Fibroblast of lung (primary cell): ENCODE measurements around the gene KCNN3. TPM values are rescaled to one million over a fixed set of nuclear protein-coding genes. Genes with fewer than 3 reads are reported as not detected.
"Not testable (repeated sequence)": the region's sequence is repeated elsewhere in the genome, so short reads cannot be mapped to it uniquely, and the experiment has no call there.

Experiments used
- DNase-seq, 2 donors: peaks; one replicate each; pipeline versions ENCODE4 v3.0.0 to v3.0.0-alpha.2; 2010; ENCODE audit warnings: low read depth in 2 of 2
- H2AFZ ChIP-seq: 2 replicates; pipeline ENCODE4 v1.5.1; 2012; ENCODE audit warnings: low read length, control low read depth, inconsistent platforms
- H3K27ac ChIP-seq: 2 replicates; pipeline ENCODE4 v1.5.1; 2011; ENCODE audit warnings: low read length, control low read depth; ENCODE audit not compliant: insufficient read depth
- H3K27me3 ChIP-seq: 2 replicates; pipeline ENCODE4 v1.5.1; 2011; ENCODE audit warnings: mild to moderate bottlenecking, low read length; ENCODE audit not compliant: control insufficient read depth, insufficient read depth
- H3K36me3 ChIP-seq: 2 replicates; pipeline ENCODE4 v1.5.1; 2011; ENCODE audit warnings: low read length; ENCODE audit not compliant: control insufficient read depth, insufficient read depth
- H3K4me1 ChIP-seq: 2 replicates; pipeline ENCODE4 v1.5.1; 2011; ENCODE audit warnings: low read length; ENCODE audit not compliant: control insufficient read depth, insufficient read depth; ENCODE audit errors: extremely low read depth
- H3K4me2 ChIP-seq: 2 replicates; pipeline ENCODE4 v1.5.1; 2011; ENCODE audit warnings: low read length, control low read depth; ENCODE audit not compliant: insufficient read depth; ENCODE audit errors: extremely low read depth
- H3K4me3 ChIP-seq, 4 experiments: fragments of 200-600 bp in 1 of 4; sonication (generic) in 1 of 4; replicated peaks in 1 of 4; 2 replicates each; pipeline ENCODE4 v1.5.1; 2011 to 2016; ENCODE audit warnings: low read length in 4 of 4, low read depth in 3 of 4, mild to moderate bottlenecking in 3 of 4, control low read depth in 2 of 4, inconsistent platforms in 1 of 4, mixed read lengths in 1 of 4; ENCODE audit not compliant: insufficient read depth in 1 of 4; ENCODE audit errors: control extremely low read depth in 1 of 4
- H3K79me2 ChIP-seq: 2 replicates; pipeline ENCODE4 v1.5.1; 2012; ENCODE audit warnings: mild to moderate bottlenecking, low read length, inconsistent platforms; ENCODE audit not compliant: control insufficient read depth, insufficient read depth
- H3K9ac ChIP-seq: 2 replicates; pipeline ENCODE4 v1.5.1; 2011; ENCODE audit warnings: mild to moderate bottlenecking, low read length, control low read depth; ENCODE audit not compliant: insufficient read depth
- H3K9me3 ChIP-seq: 2 replicates; pipeline ENCODE4 v1.5.1; 2012; ENCODE audit warnings: low read depth, low read length; ENCODE audit not compliant: control insufficient read depth, insufficient read depth
- H4K20me1 ChIP-seq: 2 replicates; pipeline ENCODE4 v1.5.1; 2011; ENCODE audit warnings: low read length; ENCODE audit not compliant: control insufficient read depth, insufficient read depth; ENCODE audit errors: extremely low read depth
- CTCF ChIP-seq, 2 donors: IDR thresholded peaks in 1 of 2; conservative IDR thresholded peaks in 1 of 2; 1 replicate in 1 of 2; 2 replicates in 1 of 2; pipeline ENCODE4 v1.5.1; 2011 to 2012; ENCODE audit warnings: low read length in 2 of 2, control low read depth in 1 of 2, inconsistent platforms in 1 of 2, low read depth in 1 of 2, mild to moderate bottlenecking in 1 of 2
- EZH2 ChIP-seq: IDR thresholded peaks from 2 replicates; pipeline ENCODE4 v1.5.1; 2012; ENCODE audit warnings: low read length, control low read depth, mild to moderate bottlenecking; ENCODE audit errors: missing control alignments
- polyA plus RNA-seq, 2 donors: library from polyadenylated mRNA; depleted of rRNA in 1 of 2; stranded (reverse) in 1 of 2; unstranded in 1 of 2; fragments of >200 nt; gene quantifications; 2 replicates each; pipeline ENCODE4 v1.2.1, GENCODE V29; 2011 to 2012; ENCODE audit warnings: missing spikeins in 1 of 2
- total RNA-seq: library from RNA; depleted of rRNA; stranded (reverse); fragments of >200 nt; gene quantifications from 2 replicates; pipeline ENCODE4 v1.2.1, GENCODE V29; 2014

Gene KCNN3
- total and polyA plus RNA-seq, 2 donors (not counting 1 experiment from before 2014, with no cell fraction given): not detected

- no peaks in the 10 kb centered on the region for H3K4me1 ChIP-seq
- H3K27ac ChIP-seq: no peak overlapping the region
- no peak overlapping the region for H3K9ac ChIP-seq
- H3K36me3 ChIP-seq: no peaks in the 10 kb centered on the region
- DNase-seq: no peak
- no peaks in the 10 kb centered on the region for H3K79me2 ChIP-seq
- TF ChIP-seq EZH2 (no peak), CTCF (conservative IDR thresholded peaks at IDR 0.05 in 1 of 2, IDR thresholded peaks at IDR 0.05 in 1 of 2; ENCODE audit: low read depth in 1 of 2, low read length in 2 of 2) (no peak)
- no peaks in the 10 kb centered on the region for H3K9me3 ChIP-seq
- no peaks in the 10 kb centered on the region for H4K20me1 ChIP-seq
- no peaks in the 10 kb centered on the region for H3K27me3 ChIP-seq
- no peak overlapping the region for H3K4me3 ChIP-seq
- H3K4me2 ChIP-seq: no peak overlapping the region
- H2AFZ ChIP-seq: no peak overlapping the region
Observed at GRCh38 chr1:154911691-154912550, 41.8 kb upstream of the KCNN3 start.

DNA sequence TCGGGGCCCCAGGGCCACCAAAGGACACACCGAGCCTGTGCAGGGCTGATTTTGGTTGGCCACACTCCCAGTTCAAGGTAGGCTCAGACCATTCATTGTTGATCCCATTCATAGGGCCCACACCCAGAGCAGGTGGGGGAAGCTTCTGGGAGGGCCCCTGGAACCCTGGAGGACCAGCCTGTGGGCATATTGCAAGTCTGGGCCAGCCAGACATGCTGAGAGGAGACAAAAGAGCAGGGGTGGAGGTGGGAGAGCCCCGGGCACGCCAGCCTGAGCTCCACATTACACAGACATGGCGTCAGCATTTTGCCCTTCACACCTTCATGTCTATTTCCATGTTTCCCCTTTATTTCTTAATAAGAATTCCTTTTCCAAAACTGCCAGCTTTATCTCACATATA is 40.8 kb upstream of the KCNN3 start:
- H3K27ac ChIP-seq: no peak overlapping the region
- TF ChIP-seq CTCF (conservative IDR thresholded peaks at IDR 0.05 in 1 of 2, IDR thresholded peaks at IDR 0.05 in 1 of 2; ENCODE audit: low read depth in 1 of 2, low read length in 2 of 2): no peak
- TF ChIP-seq EZH2: no peak
- H3K4me2 ChIP-seq: no peak overlapping the region
- no peak overlapping the region for H3K9ac ChIP-seq
- H3K4me3 ChIP-seq: no peak overlapping the region
- no peak for DNase-seq
- no peaks in the 10 kb centered on the region for H3K4me1 ChIP-seq
- no peaks in the 10 kb centered on the region for H3K79me2 ChIP-seq
- no peaks in the 10 kb centered on the region for H3K9me3 ChIP-seq
- no peaks in the 10 kb centered on the region for H3K36me3 ChIP-seq
- no peak overlapping the region for H2AFZ ChIP-seq
- no peaks in the 10 kb centered on the region for H4K20me1 ChIP-seq
- H3K27me3 ChIP-seq: no peaks in the 10 kb centered on the region

DNA sequence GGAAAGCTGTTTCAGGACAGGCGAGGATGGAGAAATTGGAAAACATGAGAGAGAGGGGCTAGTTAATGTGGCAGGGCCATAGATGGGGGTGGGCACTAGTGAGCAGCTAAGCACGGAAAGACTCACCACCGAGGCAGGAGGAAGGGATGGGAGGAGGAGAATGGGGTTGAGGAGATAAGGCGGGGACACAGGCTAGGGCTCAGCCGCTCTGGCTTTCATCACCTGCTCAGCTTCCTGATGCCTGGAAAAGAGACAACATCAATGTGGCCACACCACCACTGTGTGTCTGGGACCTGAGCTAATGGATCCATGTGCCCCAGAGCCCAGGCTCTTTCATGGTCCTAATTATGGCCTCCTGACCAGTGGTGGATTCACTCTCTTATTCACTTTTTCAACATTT is 38.9 kb upstream of the KCNN3 start:
- no peaks in the 10 kb centered on the region for H4K20me1 ChIP-seq
- H3K4me1 ChIP-seq: no peaks in the 10 kb centered on the region
- H3K36me3 ChIP-seq: no peaks in the 10 kb centered on the region
- no peak overlapping the region for H3K9ac ChIP-seq
- no peak overlapping the region for H3K4me3 ChIP-seq
- no peak for TF ChIP-seq EZH2
- TF ChIP-seq CTCF (conservative IDR thresholded peaks at IDR 0.05 in 1 of 2, IDR thresholded peaks at IDR 0.05 in 1 of 2; ENCODE audit: low read depth in 1 of 2, low read length in 2 of 2): no peak
- no peak for DNase-seq
- H3K27ac ChIP-seq: no peak overlapping the region
- no peak overlapping the region for H2AFZ ChIP-seq
- no peaks in the 10 kb centered on the region for H3K27me3 ChIP-seq
- H3K4me2 ChIP-seq: no peak overlapping the region
- H3K9me3 ChIP-seq: no peaks in the 10 kb centered on the region
- H3K79me2 ChIP-seq: no peaks in the 10 kb centered on the region

DNA sequence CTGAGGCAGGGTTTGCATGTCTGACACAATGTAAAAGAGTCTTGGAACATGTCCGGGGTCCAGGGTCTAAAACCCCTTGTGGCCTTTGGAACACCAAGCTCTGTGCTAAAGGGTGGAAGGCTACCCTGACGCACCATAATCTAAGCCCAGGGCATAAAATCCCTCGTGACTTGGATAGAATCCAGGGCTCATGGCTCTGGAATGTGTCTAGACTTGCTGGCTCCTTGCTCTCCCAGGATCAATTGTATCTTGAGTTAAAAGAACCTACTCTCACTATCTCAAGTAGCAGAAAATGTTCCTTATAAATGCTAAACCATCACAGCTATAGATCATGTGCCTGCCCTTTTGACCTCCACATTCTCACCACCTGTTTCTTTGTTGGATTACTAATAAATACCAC is 38.0 kb upstream of the KCNN3 start:
- H3K79me2 ChIP-seq, H3K36me3 ChIP-seq, H3K4me1 ChIP-seq, H3K4me3 ChIP-seq, DNase-seq, H3K4me2 ChIP-seq, H3K9me3 ChIP-seq, H3K27me3 ChIP-seq, H3K27ac ChIP-seq, H4K20me1 ChIP-seq, H3K9ac ChIP-seq, H2AFZ ChIP-seq: not testable (repeated sequence)
